NT2/D1 (cell line): ENCODE results near the gene OBSCN.

ENCODE experiments used
- DNase-seq: peaks from one replicate; pipeline ENCODE4 v3.0.0-alpha.2; 2011; ENCODE audit warnings: low read depth, low spot score
- H3K27me3 ChIP-seq: 2 replicates; pipeline ENCODE4 v1.6.0; 2011; ENCODE audit warnings: mild to moderate bottlenecking; ENCODE audit not compliant: insufficient read length, insufficient read depth
- H3K36me3 ChIP-seq: 2 replicates; pipeline ENCODE4 v1.6.1; 2011; ENCODE audit warnings: mild to moderate bottlenecking, low read length, mixed read lengths; ENCODE audit not compliant: insufficient read depth, insufficient read length
- H3K4me1 ChIP-seq: 2 replicates; pipeline ENCODE4 v1.5.1; 2011; ENCODE audit not compliant: insufficient read depth, insufficient read length
- H3K4me3 ChIP-seq: 2 replicates; pipeline ENCODE4 v1.5.1; 2011; ENCODE audit warnings: low read depth; ENCODE audit not compliant: insufficient read length
- H3K9ac ChIP-seq: 2 replicates; pipeline ENCODE4 v1.6.0; 2011; ENCODE audit warnings: low read depth; ENCODE audit not compliant: insufficient read length
- H3K9me3 ChIP-seq: 2 replicates; pipeline ENCODE4 v1.5.1; 2011; ENCODE audit warnings: mild to moderate bottlenecking, low read length; ENCODE audit not compliant: insufficient read depth
- SUZ12 ChIP-seq: IDR thresholded peaks from 2 replicates; pipeline ENCODE4 v1.6.1; 2011; ENCODE audit not compliant: insufficient read length, insufficient read depth; ENCODE audit errors: extremely low read depth
- YY1 ChIP-seq: IDR thresholded peaks from 2 replicates; pipeline ENCODE4 v1.6.1; 2011; ENCODE audit not compliant: insufficient read length, insufficient read depth
- ZNF274 ChIP-seq: IDR thresholded peaks from 2 replicates; pipeline ENCODE4 v1.6.1; 2011; ENCODE audit warnings: mild to moderate bottlenecking, low read depth, low read length

OBSCN gene

DNA sequence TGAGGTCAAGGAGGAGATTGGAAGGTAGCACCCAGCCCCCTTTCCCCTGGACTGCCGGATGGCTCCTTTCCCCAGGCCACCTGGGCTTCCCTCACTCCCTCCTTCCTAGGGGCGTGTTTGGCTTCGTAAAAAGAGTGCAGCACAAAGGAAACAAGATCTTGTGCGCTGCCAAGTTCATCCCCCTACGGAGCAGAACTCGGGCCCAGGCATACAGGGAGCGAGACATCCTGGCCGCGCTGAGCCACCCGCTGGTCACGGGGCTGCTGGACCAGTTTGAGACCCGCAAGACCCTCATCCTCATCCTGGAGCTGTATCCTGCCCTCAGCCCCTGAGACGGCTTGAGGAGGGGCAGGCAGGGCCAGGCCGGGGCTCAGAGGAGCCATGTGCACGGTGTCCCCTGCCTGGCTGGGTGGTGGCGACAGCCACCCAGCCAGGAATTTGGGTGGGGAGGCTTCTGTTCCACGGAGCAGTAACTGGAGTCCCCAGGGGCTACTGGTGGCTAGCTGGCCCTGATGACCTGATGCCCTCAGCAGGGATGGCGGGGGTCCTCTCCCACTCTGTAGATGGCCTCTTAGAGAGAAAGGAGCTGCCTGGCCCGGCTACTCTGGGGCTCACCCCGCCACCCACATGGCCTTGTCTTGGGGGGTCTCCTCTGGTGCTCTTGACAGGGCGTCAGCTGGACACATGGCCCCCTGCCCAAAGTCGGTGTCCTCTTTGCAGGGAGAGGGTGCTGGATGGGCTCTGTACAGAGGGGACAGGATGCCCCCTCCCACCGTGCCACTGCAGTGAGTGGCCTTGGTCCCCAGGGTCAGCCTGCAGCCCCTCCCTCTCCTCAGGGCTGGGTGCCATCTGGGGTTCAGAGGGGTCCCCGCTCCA lies 159.3 kb downstream of the OBSCN start:
- no peaks in the 10 kb centered on the region for H3K27me3 ChIP-seq
- H3K4me1 ChIP-seq: peaks cover 50% of the 10 kb centered on the region
- peak overlapping the region; percentile 26 for H3K9ac ChIP-seq
- no peaks in the 10 kb centered on the region for H3K9me3 ChIP-seq
- DNase-seq: no peak
- H3K36me3 ChIP-seq: no peaks in the 10 kb centered on the region
- no peak overlapping the region for H3K4me3 ChIP-seq
- TF ChIP-seq SUZ12 (no peak), YY1 (no peak), ZNF274 (no peak)

DNA sequence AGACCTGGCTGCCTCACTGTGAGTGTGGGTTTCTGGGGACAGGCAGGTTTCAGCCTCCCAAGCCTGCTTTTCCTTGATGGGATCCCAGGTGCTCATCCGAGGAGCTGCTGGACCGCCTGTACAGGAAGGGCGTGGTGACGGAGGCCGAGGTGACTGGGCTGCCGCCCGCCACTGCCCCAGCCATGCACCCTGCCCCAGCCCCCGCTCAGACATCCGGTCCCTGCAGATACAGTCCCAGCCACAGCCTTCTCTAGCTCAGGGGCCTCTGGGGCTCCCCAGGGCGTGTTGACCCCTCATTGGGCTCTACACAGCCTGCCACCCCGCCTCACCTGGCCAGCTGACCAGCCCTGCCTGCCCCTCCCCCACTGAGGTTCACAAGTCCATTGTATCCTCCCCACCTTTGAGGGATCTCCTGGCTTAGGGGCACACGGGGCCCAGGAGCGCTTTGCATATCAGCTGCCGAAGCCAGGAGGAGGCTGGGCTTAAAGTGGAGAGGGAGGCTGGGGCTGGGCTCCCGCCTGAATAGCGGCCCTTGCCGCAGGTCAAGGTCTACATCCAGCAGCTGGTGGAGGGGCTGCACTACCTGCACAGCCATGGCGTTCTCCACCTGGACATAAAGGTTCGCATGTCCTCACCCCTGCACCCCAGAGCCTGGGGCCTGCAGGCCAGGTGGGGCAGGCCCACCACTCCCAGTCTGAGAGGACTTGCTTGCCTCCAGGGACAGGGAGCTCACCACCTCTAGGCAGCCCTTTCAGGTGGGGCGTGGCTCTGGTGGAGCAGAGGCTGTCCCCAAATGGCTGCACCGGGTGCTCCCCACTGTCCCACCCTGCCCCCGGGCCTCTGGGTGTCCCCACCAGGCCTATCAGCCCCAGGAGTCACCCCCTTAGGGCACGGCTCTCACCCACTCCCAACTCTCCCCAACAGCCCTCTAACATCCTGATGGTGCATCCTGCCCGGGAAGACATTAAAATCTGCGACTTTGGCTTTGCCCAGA lies 160.3 kb downstream of the OBSCN start:
- peak; percentile 27 for DNase-seq
- Histone ChIP-seq H3K4me3 (no peak overlapping the region), H3K27me3 (no peaks in the 10 kb centered on the region), H3K4me1 (peaks cover 48% of the 10 kb centered on the region), H3K9ac (peak overlapping the region; percentile 33), H3K36me3 (no peaks in the 10 kb centered on the region), H3K9me3 (no peaks in the 10 kb centered on the region)
- TF ChIP-seq ZNF274 (no peak), SUZ12 (no peak), YY1 (no peak)

DNA sequence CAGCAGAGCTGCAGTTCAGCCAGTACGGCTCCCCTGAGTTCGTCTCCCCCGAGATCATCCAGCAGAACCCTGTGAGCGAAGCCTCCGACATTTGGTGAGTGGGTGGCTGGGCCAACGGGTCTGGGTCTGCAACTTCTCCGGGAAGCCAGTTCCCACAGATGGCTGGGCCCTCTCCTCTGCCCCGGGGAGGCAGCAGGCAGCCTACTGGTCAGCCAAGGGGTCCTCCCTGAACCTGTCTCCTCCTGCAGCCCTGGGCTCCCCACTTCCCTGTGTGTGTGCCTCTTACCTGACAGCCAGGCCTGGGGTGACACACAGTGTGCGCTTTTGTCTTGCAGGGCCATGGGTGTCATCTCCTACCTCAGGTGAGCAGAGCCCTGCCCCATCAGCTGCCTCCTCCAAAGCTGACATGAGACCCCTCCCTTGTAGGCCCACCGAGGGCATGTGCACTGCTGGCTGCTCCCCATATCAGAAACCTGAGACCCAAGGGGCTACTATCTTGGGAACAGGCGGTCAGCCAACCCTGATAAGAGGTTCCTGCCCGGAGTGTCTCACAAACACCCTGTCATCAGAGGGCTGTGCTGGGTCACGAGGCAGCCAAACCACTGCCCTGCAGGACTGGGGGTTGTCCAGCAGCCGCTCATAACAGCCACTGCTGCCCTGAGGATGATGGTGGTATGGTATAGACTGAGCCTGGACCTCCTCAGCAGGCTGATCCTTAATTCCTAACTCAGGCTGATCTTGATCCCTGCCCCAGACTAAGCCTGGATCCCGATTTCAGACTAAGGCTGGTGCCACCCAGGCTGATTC lies 161.2 kb downstream of the OBSCN start:
- TF ChIP-seq ZNF274 (no peak), YY1 (no peak), SUZ12 (no peak)
- no peak for DNase-seq
- H3K4me3 ChIP-seq: no peak overlapping the region
- H3K9me3 ChIP-seq: no peaks in the 10 kb centered on the region
- H3K27me3 ChIP-seq: no peaks in the 10 kb centered on the region
- H3K9ac ChIP-seq: peak overlapping the region; percentile 33
- peaks cover 49% of the 10 kb centered on the region for H3K4me1 ChIP-seq
- H3K36me3 ChIP-seq: no peaks in the 10 kb centered on the region

DNA sequence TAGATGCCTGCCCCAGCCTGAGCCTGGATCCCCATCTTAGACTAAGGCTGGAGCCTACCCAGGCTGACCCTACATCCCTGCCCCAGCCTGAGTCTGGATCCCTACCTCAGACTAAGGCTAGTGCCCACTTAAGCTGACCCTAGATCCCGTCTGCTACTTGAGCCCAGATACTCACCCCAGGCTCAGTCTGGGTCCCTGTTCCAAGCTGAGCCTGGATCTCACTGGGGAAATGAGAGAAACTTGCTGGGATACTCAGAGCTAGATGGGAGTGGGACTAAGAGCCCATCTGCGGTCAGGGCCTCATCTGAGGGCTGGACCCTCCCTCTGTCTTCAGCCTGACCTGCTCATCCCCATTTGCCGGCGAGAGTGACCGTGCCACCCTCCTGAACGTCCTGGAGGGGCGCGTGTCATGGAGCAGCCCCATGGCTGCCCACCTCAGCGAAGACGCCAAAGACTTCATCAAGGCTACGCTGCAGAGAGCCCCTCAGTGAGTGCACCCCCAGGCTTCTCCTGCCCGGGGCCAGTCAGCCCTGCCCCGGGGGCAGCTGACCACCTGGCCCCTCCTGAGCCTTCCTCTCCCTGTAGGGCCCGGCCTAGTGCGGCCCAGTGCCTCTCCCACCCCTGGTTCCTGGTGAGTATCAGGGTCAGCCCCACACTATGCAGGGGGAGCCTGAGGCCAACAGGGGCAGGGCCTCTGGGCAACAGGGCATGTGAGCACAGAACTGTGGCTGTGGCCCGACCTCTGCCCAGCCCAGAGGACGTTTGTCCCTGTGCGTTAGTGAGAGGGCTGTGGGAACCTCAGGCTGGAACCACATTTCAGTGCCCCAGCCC lies 162.0 kb downstream of the OBSCN start:
- DNase-seq: no peak
- TF ChIP-seq SUZ12: no peak
- TF ChIP-seq ZNF274: no peak
- no peak for TF ChIP-seq YY1

DNA sequence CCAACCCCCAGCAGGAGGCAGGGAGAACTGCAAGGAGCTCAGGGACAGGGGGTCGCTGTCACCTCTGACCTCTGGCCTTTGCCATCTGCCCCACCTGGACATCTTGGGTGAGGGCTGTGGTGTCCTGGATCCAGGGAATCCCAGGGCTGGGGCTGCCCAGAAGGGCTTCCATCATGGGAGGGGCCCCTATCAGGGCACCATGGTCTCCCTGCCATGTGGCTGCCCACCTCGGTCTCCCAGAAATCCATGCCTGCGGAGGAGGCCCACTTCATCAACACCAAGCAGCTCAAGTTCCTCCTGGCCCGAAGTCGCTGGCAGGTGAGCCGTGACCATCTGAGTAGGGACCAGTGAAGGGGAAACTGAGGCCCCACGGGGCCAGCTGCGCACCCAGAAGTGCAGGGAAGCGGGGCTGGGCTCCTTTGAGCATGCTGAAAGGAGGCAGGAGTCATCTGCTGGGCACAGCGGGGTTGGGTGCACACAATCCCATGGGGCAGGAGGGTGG lies 162.6 kb downstream of the OBSCN start:
- Histone ChIP-seq H3K9ac (no peak overlapping the region), H3K4me3 (no peak overlapping the region), H3K36me3 (no peaks in the 10 kb centered on the region), H3K27me3 (no peaks in the 10 kb centered on the region), H3K4me1 (peaks cover 47% of the 10 kb centered on the region), H3K9me3 (no peaks in the 10 kb centered on the region)
- no peak for TF ChIP-seq ZNF274
- DNase-seq: no peak

More for the DNA sequence above, 162.0 kb downstream of the OBSCN start:
- H3K4me1 ChIP-seq: peaks cover 47% of the 10 kb centered on the region
- no peaks in the 10 kb centered on the region for H3K27me3 ChIP-seq
- no peaks in the 10 kb centered on the region for H3K36me3 ChIP-seq
- no peak overlapping the region for H3K4me3 ChIP-seq
- H3K9me3 ChIP-seq: no peaks in the 10 kb centered on the region
- H3K9ac ChIP-seq: peak overlapping the region; percentile 27

DNA sequence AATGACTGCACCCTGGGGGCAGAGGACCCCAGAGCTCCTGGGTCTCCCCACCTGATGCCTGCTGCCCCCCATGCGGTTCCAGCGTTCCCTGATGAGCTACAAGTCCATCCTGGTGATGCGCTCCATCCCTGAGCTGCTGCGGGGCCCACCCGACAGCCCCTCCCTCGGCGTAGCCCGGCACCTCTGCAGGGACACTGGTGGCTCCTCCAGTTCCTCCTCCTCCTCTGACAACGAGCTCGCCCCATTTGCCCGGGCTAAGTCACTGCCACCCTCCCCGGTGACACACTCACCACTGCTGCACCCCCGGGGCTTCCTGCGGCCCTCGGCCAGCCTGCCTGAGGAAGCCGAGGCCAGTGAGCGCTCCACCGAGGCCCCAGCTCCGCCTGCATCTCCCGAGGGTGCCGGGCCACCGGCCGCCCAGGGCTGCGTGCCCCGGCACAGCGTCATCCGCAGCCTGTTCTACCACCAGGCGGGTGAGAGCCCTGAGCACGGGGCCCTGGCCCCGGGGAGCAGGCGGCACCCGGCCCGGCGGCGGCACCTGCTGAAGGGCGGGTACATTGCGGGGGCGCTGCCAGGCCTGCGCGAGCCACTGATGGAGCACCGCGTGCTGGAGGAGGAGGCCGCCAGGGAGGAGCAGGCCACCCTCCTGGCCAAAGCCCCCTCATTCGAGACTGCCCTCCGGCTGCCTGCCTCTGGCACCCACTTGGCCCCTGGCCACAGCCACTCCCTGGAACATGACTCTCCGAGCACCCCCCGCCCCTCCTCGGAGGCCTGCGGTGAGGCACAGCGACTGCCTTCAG lies 163.3 kb downstream of the OBSCN start:
- no peaks in the 10 kb centered on the region for H3K9me3 ChIP-seq
- no peak for DNase-seq
- H3K4me3 ChIP-seq: no peak overlapping the region
- H3K4me1 ChIP-seq: peaks cover 47% of the 10 kb centered on the region
- no peaks in the 10 kb centered on the region for H3K27me3 ChIP-seq
- H3K9ac ChIP-seq: no peak overlapping the region
- no peaks in the 10 kb centered on the region for H3K36me3 ChIP-seq
- TF ChIP-seq ZNF274 (no peak), YY1 (no peak), SUZ12 (no peak)
